ENCODE results near the gene RS1.

The RS1 gene

GRCh38 chrX:18591834-18592233 lies 80.1 kb downstream of the RS1 start:
- no peak for DNase-seq (ENCODE audit: low read depth)
- TF ChIP-seq CTCF (IDR thresholded peaks at IDR 0.05; ENCODE audit: low read depth, low read length, missing control alignments), result no peak
- no peak overlapping the region for H3K4me3 ChIP-seq (ENCODE audit: low read depth, low read length)
- in situ Hi-C loops (cut with HindIII; ENCODE audit: low sequenced_read_pairs), result no loop called here
